ENCODE data around the gene LRPPRC.

LRPPRC gene

DNA sequence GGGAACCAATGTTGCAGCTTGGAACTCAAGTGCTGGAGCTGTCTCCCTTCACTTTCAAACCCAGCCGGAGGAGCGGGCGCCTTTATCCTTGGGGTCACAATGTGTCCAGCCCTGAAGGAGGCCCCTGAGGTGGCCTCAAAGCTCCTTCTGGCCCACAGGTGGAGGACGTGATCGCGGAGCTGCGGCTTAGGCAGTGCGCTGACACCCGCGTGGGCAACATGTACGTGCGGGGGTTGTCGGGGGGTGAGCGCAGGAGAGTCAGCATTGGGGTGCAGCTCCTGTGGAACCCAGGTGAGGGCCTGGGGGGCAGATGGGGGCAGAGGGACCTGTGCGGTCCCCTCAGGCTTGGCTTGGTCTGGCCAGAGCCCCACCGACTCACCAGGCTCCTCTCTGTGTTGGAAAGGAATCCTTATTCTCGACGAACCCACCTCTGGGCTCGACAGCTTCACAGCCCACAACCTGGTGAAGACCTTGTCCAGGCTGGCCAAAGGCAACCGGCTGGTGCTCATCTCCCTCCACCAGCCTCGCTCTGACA, 143.5 kb downstream of the LRPPRC start:
- DNase-seq = no peak

DNA sequence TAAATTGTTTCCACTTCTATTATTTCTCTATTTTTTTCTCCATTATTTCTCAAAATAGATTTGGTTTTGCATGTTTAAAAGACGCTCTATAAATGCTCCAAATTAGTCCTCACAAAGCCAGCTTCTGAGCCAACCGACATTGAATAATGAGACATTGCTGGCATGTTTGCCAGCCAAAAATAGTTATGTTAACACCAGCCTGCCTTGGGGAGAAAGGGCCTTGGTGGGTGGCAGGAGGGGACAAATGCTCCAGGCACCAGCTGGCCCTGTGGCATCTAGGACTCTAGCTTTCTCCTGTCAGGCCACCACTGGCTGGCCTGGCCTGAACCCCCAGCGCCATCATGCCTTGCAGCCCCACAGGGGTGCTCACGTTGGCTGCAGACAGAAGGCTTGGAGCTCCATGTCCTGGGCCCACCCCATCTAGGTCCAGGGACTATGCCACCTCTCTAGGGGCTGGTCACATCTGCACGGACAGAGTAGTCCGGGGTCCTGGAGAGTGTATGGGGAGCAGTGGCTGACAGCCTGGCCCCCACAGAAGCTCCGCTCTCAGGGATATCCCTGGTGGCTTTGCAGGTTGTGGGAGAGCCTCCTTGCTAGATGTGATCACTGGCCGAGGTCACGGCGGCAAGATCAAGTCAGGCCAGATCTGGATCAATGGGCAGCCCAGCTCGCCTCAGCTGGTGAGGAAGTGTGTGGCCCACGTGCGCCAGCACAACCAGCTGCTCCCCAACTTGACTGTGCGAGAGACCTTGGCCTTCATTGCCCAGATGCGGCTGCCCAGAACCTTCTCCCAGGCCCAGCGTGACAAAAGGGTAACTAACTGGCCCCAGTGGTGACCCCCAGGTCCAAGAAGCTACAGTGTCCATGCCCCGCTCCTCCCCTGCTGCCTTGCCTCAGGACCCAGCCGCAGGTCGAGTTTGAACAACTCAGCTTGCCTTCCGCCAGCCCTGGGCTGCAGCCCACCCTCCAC, 144.5 kb downstream of the LRPPRC start:
- no peak for DNase-seq

DNA sequence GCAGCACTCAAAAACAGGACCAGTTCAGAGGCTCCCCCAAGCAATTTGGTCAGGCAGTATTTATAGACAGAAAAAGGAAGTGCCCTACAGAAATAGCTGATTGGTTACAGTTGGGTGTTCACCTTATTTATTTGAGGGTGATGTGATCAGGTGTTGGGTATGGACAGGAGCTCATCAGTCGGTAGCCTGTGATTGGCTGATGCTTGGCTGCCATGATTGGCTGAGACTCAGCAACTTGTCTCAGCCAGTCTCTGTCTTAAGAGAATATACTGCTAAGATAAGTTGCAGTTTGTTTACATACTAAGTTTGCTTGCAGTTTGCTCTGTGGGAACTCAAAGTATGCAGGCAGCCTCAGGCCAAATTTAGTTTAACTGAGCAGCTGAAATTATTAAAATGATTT, 147.6 kb downstream of the LRPPRC start:
- no peak for DNase-seq

DNA sequence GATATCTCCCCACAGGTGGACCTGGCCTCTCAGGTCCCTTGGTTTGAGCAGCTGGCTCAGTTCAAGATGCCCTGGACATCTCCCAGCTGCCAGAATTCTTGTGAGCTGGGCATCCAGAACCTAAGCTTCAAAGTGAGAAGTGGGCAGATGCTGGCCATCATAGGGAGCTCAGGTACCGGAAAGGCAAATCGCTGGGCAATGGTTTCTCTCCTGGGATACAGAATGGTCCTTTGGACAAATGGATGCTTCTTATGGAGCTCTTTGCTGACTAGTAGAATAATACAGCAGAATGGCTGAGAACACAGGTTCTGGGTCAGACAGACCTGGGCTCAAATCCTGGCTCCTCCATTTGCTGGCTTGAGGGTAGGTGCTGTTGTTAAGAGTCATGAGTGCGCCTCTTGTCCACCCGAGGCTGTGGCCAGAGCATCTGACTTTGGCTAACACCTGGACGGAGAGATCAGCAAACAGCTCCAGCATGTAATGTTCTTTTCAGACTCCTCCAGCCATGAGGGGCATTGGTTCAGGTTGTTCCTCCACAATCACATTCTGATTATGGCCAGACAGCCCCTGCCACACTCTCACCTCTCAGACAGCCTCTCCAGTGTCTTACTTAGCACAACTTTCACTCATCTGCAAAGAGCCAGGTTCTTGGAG, 149.5 kb downstream of the LRPPRC start:
- DNase-seq = no peak

DNA sequence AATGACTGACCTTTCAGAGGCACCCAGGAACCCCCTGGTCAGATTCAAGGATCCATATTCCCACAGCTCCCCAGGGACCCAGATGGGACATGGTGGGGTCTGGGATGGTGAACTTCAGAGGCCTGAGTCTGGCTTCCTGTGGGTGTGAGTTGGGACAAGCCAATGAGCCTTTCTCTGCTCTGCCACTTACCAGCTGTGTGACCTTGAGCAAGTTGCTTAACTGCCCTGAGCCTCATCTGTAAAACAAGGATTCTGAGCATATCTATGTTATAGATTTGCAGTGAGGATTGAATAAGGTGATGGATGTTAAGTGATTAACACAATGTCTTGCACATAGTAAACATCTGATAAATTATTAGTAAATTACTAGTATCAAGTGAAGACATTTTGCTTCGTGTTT, 150.6 kb downstream of the LRPPRC start:
- no peak for DNase-seq

DNA sequence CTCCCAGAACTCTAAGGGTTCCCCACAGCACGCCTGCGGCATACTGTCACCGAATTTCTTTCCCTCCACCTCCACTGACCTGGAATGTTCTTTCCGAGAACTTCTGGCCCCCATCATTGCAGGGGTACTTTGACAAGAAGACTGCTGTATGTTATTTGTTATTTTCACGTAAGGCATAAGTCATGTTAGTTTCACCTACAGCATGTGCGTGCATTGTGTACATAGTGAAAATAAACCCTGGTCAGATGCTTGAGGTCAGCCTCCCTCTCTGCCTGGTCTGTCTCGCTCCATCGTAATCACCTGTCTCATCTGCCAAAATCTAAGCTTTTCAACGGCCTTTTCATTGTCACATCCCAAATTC, 152.9 kb downstream of the LRPPRC start:
- no peak for DNase-seq

DNA sequence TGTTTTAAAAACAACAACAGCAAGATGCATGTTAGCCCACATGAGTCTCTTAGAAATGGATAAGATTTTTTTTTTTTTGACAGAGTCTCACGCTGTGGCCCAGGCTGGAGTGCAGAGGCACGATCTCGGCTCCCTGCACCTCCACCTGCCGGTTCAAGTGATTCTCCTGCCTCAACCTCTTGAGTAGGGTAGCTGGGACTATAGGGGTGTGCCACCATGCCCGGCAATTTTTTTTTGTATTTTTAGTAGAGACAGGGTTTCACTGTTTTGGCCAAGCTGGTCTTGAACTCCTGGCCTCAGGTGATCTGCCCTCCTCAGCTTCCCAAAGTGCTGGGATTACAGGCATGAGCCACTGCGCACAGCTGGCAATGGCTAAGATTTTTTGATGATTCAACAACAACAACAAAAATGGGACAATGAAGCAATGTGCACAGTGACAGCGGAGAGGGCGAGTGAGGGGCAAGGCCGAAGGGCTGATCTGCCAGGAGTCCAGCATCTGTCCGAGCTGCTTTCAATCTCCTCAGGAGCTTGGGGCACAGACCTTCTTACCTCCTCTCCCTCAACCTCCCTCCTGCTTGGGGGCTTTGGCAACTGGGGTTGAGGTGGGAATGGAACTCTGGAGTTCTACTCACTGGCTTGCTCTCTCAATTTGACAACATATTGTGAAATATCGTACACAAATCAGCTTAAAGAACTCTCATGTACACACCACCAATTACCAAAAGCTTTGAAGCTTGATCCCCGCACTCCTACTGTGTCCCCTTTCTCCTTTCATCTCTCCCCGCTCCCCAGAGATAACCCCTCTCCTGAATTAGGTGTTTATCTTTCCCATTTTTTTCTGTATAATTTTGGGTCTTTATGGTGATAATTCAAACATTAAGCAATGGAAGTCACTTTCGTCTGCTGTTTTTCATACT, 153.6 kb downstream of the LRPPRC start:
- no peak for DNase-seq

DNA sequence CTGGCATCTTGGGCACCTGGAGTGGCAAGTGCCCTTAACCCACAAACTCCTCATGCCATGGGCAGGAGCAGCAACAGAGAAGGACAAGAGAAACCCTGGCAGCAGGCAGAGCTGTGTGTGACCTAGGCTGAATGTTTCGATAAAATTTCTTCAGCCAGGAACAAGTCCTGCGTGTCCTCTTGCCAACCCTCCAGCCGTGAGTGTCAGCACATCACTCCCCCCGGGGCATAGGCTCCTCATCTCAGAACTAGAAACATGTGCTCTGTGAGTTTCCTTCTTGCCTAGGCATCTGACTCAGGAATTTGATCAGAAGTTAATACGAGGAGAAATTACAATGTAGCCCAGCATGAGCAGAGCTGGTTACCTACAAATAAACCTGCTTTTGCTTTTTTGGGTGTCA, 154.8 kb downstream of the LRPPRC start:
- no peak for DNase-seq

DNA sequence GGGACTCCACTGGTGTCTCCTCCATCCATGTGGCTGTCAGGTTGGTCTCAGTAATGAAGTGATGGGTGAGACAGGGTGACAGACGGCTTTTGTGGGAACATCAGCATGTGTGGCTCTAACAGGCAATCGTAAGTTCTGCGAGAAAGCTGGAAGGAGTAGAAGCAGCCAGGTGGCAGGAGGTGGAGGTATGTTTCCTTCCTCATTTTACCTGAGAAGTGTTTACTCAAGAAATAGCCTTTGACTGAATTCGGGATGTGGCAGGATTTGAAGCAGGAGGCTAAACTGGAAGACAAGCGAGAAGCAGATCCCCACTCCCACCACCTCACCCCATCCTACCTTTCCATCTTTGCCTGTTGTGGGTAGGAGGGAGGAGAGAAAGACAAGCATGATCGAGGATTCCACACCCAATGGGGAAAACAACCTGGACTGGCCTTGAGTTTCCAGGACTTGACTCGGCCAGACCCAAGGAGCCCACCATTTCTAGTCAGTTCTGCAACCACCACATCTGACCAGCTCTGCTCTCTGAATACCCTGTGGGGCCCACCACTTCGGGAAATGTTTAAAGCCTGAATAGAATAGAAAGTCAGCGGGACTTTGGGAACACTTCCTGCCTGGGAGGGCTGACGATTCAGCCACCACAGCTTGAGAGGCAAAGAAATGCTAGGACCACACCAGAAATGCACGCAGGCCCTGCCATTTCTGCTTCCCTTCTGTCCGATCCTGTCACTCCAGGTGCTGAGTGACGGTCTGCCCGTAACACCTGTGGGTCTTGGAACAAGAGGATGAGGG, 155.8 kb downstream of the LRPPRC start:
- DNase-seq = no peak

DNA sequence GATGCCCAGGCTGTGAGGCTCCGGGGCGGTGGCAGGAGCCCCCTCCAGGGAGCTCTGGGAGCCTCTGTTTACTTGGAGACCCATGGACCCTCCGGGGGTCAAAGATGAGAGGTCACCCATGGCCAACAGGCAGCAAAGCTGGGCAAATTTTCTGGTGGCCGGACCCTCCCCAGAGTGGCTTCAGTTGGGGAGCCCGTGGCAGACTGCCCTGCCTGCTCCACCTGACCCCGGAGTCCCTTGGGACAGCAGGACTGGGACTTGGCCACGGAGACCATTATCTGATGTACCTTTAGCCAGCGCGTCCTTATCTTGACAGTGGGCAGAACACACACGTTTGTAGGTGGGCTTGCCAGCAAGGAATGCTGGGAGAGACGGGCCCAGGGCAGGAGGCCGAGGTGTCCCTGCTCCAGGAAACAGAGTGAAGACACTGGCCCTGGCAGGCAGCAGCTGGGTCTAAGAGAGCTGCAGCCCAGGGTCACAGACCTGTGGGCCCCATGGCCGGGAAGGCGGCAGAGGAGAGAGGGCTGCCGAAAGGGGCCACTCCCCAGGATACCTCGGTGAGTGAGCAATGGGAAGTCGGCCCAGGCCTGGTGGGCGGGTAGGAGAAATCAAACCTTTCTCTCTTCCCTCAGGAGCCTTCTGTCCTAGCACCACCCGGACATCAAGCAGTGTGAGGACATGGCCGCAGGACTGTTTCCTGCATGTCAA, 157.1 kb downstream of the LRPPRC start, which contains the start of the genes ABCG5 and ABCG8:
Gene ABCG5 (minus strand): TSS at position 280 of the 708 bp plus-strand sequence. CDS start 160 bp downstream, at position 120.
Gene ABCG8 (plus strand): TSS at position 412 of the 708 bp plus-strand sequence. CDS start 83 bp downstream, at position 495.
- DNase-seq = no peak

DNA sequence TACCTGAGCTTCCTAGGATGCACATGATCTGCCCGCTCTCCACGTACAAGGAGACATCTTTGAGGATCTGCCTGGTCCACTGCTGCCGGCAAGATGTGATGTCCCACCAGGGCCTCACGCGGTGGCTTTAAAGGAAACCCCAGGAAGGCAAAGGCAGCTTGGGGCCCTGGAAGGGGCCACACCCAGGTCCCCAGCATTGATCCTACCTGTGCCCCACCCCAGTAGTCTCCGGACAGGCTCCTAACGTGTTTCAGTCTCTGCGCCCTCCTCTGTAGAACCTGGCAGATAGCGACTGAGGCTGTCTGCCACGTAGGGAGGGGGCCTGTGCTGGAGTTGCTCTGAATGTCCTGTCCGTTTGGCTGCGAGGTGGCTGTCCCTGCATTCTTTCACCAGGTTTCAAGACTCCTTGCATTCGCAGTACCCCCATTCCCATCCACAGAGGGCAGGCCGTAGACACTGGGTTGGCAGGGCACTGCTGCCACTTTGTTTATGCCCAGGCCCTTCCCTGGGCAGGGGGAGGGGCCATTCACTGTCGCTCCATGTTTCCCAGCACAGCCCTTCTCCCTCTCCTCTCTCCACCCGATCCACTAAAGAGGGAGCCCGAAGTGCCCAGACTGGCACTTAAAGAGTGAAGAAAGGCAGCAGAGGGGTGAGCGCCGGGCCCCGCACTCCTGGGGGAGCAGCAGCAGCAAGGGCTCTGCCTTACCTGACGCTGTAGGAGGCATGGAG, 157.8 kb downstream of the LRPPRC start:
- no peak for DNase-seq

DNA sequence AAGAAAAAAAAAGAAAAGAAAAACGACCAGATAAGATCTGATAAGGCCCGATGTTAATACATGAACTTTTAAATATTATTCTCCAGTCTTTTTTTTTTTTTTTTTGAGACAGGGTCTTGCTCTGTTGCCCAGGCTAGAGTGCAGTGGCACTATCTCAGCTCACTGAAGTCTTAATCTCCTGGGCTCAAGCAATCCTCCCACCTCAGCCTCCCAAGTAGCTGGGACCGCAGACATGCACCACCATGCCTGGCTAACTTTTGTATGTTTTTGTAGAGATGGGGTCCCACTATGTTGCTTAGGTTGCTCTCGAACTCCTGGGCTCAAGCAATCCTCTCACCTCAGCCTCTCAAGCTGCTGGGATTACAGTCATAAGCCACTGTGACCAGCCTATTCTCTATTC, 158.8 kb downstream of the LRPPRC start:
- no peak for DNase-seq
